Colonic mucosa (tissue), 4 donors: ENCODE measurements around the gene SSTR5. TPM values are rescaled to one million over a fixed set of nuclear protein-coding genes. Genes with fewer than 3 reads are reported as not detected.
"Not testable (repeated sequence)": the region's sequence is repeated elsewhere in the genome, so short reads cannot be mapped to it uniquely, and the experiment has no call there.

Source experiments
- DNase-seq: peaks from one replicate; pipeline ENCODE4 v3.0.0-alpha.2; 2020
- H3K27ac ChIP-seq: fragments of 200-600 bp; one replicate; pipeline ENCODE4 v1.8.0; 2021
- H3K27me3 ChIP-seq: fragments of 200-600 bp; one replicate; pipeline ENCODE4 v1.8.0; 2021
- H3K36me3 ChIP-seq: fragments of 200-600 bp; one replicate; pipeline ENCODE4 v1.8.0; 2021
- H3K4me1 ChIP-seq: fragments of 200-600 bp; one replicate; pipeline ENCODE4 v1.8.0; 2021; ENCODE audit warnings: mild to moderate bottlenecking
- H3K4me3 ChIP-seq: fragments of 200-600 bp; one replicate; pipeline ENCODE4 v1.8.0; 2021
- H3K9ac ChIP-seq, 2 donors: one replicate each; pipeline ENCODE4 v1.7.0; 2013; ENCODE audit warnings: control low read depth in 2 of 2, low read depth in 2 of 2, low read length in 2 of 2
- H3K9me3 ChIP-seq: fragments of 200-600 bp; one replicate; pipeline ENCODE4 v1.8.0; 2021
- intact Hi-C: fragments of 100-400 bp; cut with DNase I; formaldehyde crosslinking; loops from one replicate; pipeline ENCODE4 v1.14.1; 2022
- total RNA-seq, 2 donors: library from RNA; stranded (reverse); fragmentation: NEBNext Ultra II Directional in 1 of 2; extraction: Animal tissue kit (Norgen Biotek cat#: 25700) in 1 of 2; gene quantifications; one replicate each; pipeline ENCODE4 v1.2.1, GENCODE V29; 2021
- TF ChIP-seq, protein P1 (sequence below): fragments of 200-600 bp; IDR thresholded peaks from one replicate; pipeline ENCODE4 v1.8.0; 2022; ENCODE audit warnings: antibody characterized with exemption, mild to moderate bottlenecking
- donor health status: healthy.
- donor health status: DM: no; HTN: no; CAD: no.
- donor health status: DM: no; HTN: no; CAD: no.

Gene SSTR5
- total RNA-seq, 2 donors from 2014 or later = 0.24 to 0.37 TPM

DNA sequence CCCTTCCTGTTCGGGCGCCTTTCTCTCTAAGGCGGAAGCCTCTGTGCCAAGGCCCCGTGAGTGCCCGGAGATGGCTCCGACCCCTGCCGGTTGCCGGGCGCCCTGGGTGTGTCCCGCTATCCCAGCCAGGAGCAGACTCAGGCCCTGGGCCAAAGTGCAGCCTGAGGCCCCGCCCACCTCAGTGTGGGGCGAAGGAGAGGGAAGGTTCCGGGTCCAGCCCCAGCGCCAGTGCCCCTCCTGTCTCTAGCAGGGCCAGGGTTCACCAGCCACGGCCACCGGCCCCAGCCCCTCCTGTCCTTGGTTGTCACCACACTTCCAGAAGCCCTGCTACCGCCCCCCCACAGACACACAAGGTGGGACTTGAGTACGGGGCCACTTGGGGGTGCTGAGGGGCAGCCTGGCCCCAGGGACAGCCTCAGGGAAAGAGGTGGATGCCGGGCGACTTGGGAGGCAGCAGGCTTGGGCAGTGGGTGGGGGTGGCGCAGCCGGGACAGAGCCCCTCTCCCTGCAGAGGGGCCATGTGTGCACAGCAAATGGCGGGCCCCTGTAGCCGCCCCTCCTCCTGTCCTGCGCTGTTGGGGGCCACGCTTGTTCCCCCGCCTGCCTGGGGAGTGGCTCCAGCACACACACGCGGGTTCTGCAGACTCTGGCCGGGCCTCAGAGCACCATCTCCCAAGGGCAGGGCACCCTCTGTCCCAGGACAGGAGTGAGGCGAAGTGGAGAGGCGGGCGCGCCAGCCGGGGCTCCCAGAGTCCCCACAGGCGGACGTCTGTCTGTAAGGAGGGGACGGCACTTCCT, 17.5 kb downstream of the SSTR5 start:
- TF ChIP-seq, protein P1, sequence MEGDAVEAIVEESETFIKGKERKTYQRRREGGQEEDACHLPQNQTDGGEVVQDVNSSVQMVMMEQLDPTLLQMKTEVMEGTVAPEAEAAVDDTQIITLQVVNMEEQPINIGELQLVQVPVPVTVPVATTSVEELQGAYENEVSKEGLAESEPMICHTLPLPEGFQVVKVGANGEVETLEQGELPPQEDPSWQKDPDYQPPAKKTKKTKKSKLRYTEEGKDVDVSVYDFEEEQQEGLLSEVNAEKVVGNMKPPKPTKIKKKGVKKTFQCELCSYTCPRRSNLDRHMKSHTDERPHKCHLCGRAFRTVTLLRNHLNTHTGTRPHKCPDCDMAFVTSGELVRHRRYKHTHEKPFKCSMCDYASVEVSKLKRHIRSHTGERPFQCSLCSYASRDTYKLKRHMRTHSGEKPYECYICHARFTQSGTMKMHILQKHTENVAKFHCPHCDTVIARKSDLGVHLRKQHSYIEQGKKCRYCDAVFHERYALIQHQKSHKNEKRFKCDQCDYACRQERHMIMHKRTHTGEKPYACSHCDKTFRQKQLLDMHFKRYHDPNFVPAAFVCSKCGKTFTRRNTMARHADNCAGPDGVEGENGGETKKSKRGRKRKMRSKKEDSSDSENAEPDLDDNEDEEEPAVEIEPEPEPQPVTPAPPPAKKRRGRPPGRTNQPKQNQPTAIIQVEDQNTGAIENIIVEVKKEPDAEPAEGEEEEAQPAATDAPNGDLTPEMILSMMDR = peak; percentile 27
- Histone ChIP-seq H3K27ac (peak overlapping the region; percentile 79), H3K4me3 (peak overlapping the region; percentile 40), H3K27me3 (no peaks in the 10 kb centered on the region), H3K36me3 (no peaks in the 10 kb centered on the region), H3K4me1 (peaks cover 10% of the 10 kb centered on the region), H3K9me3 (no peaks in the 10 kb centered on the region), H3K9ac (peak overlapping the region; percentile 61 to 77)
- intact Hi-C loops = no loop called here
- DNase-seq = peak; percentile 95

DNA sequence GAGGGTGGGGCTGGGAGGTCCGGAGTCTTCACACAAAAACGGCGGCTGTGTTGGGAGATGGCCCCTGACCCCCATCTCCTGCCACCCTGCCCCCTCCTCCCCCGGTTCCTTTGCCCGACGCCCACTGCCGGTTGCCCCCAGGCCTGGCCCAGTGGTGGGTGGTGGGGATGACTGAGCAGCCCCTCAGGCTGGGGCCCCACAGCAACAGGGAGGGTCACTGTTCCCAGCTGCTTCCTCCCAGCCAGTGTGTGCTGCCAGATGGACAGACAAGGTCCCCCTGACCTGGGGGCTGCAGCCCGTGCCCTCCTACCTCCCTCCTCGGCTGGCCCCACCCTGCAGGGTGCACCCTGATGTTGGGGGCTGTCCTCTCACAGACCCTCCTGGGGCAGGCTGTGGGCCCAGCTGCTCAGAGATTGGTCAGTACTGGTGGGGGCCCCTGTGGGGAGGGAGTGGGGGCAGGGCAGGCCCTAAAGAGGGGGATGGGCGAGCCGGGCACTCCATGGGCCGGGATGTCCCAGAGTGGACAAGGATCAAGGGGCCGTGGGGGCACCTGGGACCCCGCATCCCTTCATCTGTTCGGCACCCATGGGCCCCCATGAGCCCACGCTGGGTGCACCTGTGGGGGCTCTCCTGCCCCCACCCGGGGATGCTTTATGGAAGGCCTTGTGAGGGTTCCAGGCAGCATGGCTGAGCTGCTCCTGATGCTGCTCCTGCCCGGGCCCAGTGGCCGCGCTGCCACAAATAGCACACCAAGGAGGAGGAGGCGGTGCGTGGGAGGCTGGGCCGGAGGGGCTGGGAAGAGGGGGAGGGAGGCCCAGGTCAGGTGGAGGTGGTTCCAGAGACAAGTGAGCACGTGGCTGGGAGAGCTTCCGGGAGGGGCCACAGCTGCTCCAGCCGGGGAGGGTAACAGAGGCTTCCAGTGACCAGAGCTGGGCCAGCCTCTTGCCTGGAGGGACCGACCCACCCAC, 18.4 kb downstream of the SSTR5 start:
- TF ChIP-seq, protein P1 = no peak
- Histone ChIP-seq H3K27me3 (no peaks in the 10 kb centered on the region), H3K4me3 (peak overlapping the region; percentile 40), H3K9ac (peak overlapping the region; percentile 61 to 77), H3K27ac (peak overlapping the region; percentile 79), H3K9me3 (no peaks in the 10 kb centered on the region), H3K4me1 (peaks cover 10% of the 10 kb centered on the region), H3K36me3 (no peaks in the 10 kb centered on the region)
- no peak for DNase-seq
- intact Hi-C loops = no loop called here

DNA sequence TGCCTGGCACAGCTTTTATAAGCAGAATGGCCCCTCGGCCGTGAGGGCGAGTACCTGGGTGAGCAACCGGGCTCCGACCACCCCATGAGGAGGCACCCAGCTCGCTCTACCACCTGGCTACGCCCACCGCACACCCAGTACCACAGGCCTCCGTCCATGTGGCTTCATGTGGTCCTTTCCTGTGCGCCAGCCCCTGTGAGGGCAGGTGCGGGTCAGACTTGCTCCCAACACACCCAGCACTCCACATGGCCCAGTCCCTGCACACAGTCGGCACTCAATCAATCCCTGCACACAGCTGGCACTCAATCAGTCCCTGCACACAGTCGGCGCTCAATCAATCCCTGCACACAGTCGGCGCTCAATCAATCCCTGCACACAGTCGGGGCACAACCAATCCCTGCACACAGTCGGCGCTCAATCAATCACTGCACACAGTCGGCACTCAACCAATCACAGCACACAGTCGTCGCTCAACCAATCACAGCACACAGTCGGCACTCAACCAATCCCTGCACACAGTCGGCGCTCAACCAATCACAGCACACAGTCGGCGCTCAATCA, 19.5 kb downstream of the SSTR5 start:
- intact Hi-C loops = no loop called here
- DNase-seq = no peak
- TF ChIP-seq, protein P1 = no peak
- Histone ChIP-seq H3K9ac (no peak overlapping the region), H3K4me1 (peaks cover 10% of the 10 kb centered on the region), H3K36me3 (no peaks in the 10 kb centered on the region), H3K27me3 (peaks cover 9% of the 10 kb centered on the region), H3K27ac (no peak overlapping the region), H3K4me3 (no peak overlapping the region), H3K9me3 (no peaks in the 10 kb centered on the region)

DNA sequence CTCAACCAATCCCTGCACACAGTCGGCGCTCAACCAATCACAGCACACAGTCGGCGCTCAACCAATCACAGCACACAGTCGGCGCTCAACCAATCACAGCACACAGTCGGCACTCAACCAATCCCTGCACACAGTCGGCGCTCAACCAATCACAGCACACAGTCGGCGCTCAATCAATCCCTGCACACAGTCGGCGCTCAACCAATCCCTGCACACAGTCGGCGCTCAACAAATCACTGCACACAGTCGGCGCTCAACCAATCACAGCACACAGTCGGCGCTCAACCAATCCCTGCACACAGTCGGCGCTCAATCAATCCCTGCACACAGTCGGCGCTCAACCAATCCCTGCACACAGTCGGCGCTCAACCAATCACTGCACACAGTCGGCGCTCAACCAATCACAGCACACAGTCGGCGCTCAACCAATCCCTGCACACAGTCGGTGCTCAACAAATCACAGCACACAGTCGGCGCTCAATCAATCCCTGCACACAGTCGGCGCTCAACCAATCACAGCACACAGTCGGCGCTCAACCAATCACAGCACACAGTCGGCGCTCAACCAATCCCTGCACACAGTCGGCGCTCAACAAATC, 20.2 kb downstream of the SSTR5 start:
- intact Hi-C loops, H3K4me1 ChIP-seq: not testable (repeated sequence)

DNA sequence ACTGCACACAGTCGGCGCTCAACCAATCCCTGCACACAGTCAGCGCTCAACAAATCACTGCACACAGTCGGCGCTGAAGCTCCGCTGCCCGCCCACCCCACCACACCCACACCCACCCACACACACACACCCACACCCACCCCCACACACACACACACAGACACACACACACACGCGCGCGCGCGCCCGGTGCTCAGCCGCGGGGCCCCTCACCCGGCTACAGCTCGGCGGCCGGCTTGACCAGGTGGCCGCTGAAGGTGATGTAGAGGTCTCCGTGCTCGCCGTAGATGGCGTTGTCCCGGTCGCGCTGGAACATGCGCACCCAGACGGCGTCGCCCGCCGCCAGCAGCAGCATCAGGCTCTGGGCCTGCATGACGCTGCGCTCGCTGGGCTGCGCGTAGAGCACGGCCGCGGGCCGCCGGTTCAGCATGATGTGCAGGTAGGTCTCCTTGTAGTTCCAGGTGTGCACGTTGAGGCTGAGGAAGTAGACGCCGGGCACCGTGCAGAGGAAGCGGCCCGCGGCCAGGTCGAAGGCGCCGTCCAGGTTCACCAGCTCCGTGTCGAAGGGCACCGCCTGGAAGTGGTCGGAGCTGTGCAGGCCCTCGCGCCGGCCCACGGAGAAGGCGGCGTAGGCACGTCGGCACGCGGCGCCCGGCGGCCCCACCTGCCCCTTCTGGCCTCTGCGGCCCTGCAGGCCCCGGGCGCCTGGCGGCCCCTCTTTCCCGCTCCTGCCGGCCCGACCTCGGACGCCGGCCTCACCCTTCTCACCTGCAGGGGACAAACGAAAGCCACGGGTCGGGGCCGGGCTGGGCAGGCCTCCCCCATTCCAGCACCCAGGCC, 21.0 kb downstream of the SSTR5 start:
- H3K9ac ChIP-seq = no peak overlapping the region
- TF ChIP-seq, protein P1 = no peak
- no peak overlapping the region for H3K4me3 ChIP-seq
- intact Hi-C loops = no loop called here
- H3K27me3 ChIP-seq = peaks cover 13% of the 10 kb centered on the region
- no peak for DNase-seq
- no peak overlapping the region for H3K27ac ChIP-seq
- no peaks in the 10 kb centered on the region for H3K36me3 ChIP-seq
- H3K9me3 ChIP-seq = no peaks in the 10 kb centered on the region
- peaks cover 10% of the 10 kb centered on the region for H3K4me1 ChIP-seq

More for the DNA sequence above, 20.2 kb downstream of the SSTR5 start:
- H3K4me3 ChIP-seq, H3K9ac ChIP-seq, DNase-seq, H3K36me3 ChIP-seq, H3K9me3 ChIP-seq, H3K27ac ChIP-seq: not testable (repeated sequence)
- H3K27me3 ChIP-seq = peaks cover 13% of the 10 kb centered on the region
